ENCODE data around the gene EFCAB13. TPM values are rescaled to one million over a fixed set of nuclear protein-coding genes. Genes with fewer than 3 reads are reported as not detected.
"Not testable (repeated sequence)": the region's sequence is repeated elsewhere in the genome, so short reads cannot be mapped to it uniquely, and the experiment has no call there.

EFCAB13 gene
- total RNA-seq, 2 donors from 2014 or later: 2.8 to 10.1 TPM

GRCh38 chr17:47470836-47471235, 147.1 kb downstream of the EFCAB13 start:
- Histone ChIP-seq H3K27me3 (no peaks in the 10 kb centered on the region), H3K4me1 (no peaks in the 10 kb centered on the region), H3K36me3 (peaks cover 3% of the 10 kb centered on the region), H3K4me3 (no peak overlapping the region), H3K9me3 (no peaks in the 10 kb centered on the region), H3K27ac (no peak overlapping the region)
- no peak for TF ChIP-seq CTCF (IDR thresholded peaks at IDR 0.05)
- DNase-seq (ENCODE audit: low spot score): no peak

DNA sequence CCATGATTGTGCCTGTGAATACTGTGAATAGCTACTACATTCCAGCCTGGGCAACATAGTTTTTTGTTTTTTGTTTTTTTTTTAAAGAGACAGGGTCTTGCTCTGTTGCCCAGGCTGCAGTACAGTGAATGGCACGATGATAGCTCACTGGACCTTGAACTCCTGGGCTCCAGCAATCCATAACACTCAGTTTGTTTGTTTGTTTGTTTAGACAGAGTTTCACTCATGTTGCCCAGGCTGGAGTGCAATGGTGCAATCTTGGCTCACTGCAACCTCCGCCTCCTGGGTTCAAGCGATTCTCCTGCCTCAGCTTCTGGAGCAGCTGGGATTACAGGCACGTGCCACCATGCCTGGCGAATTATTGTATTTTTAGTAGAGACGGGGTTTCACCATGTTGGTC, 148.3 kb downstream of the EFCAB13 start:
- not testable (repeated sequence) for H3K36me3 ChIP-seq, H3K4me1 ChIP-seq

More for the DNA sequence above, 148.3 kb downstream of the EFCAB13 start:
- not testable (repeated sequence) for H3K27ac ChIP-seq; H3K9me3 ChIP-seq; H3K4me3 ChIP-seq; DNase-seq (ENCODE audit: low spot score); H3K27me3 ChIP-seq

Other genes with a start within 250 kb of the EFCAB13 start
- gene CDC27, start 134.7 kb upstream of the EFCAB13 start, total RNA-seq: 10 to 100 TPM; 39.3 to 46.6 TPM
- gene MYL4, start 114.6 kb upstream of the EFCAB13 start, total RNA-seq: 1,000 to 10,000 TPM; 3,895 to 5,829 TPM
- gene ITGB3, start 70.1 kb upstream of the EFCAB13 start, total RNA-seq: 10 to 100 TPM in 1 of 2 donors, 1 to 10 TPM in 1; 3.0 to 13.6 TPM
- gene NPEPPS, start 207.2 kb downstream of the EFCAB13 start, total RNA-seq: 10 to 100 TPM; 53.0 to 62.8 TPM

All from right atrium auricular region (tissue), 2 donors.